IMR-90 (cell line): ENCODE measurements around the gene SERPINA6. TPM values are rescaled to one million over a fixed set of nuclear protein-coding genes. Genes with fewer than 3 reads are reported as not detected.

Experiments used
- ATAC-seq: fragments of 200-7000 bp; cut with Tn5 transposase; 2 replicates; pipeline ENCODE4 v1.9.1; 2020; ENCODE audit warnings: low read depth, mild to moderate bottlenecking, moderate library complexity
- BruUV-seq: library from RNA; stranded (reverse); fragments of 400-500 nt; replicated peaks from 2 replicates; lab custom pipeline; 2021; lab: Mats Ljungman, UMichigan
- CTCF ChIA-PET: fragments of 300-600 bp; formaldehyde crosslinking; extraction: SDS; loops from one replicate; lab custom pipeline; 2021; ENCODE audit warnings: antibody characterized with exemption; lab: Yijun Ruan, JAX
- POLR2A ChIA-PET: fragments of 300-600 bp; sonication (Branson Sonifier 250); formaldehyde crosslinking; loops from one replicate; lab custom pipeline; 2022; ENCODE audit warnings: antibody characterized with exemption; ENCODE audit not compliant: unreplicated experiment; lab: Charles Lee
- DNase-seq: peaks from one replicate; pipeline ENCODE4 v3.0.0; 2013
- H2AFZ ChIP-seq: replicated peaks from 2 replicates; pipeline ENCODE3; 2013; ENCODE audit warnings: low read length, mild to moderate bottlenecking; ENCODE audit not compliant: poor library complexity
- H2AK5ac ChIP-seq: 2 replicates; pipeline ENCODE4 v1.6.1; 2013; ENCODE audit warnings: low read depth, low read length, inconsistent platforms
- H2AK9ac ChIP-seq: replicated peaks from 2 replicates; pipeline ENCODE3; 2013; ENCODE audit warnings: mild to moderate bottlenecking, low read depth, low read length, moderate library complexity; ENCODE audit not compliant: poor library complexity
- H2BK120ac ChIP-seq: 2 replicates; pipeline ENCODE4 v1.6.1; 2013; ENCODE audit warnings: low read depth, low read length, inconsistent platforms
- H2BK15ac ChIP-seq: 3 replicates; pipeline ENCODE4 v1.6.1; 2013; ENCODE audit warnings: low read depth, low read length, inconsistent platforms
- H2BK20ac ChIP-seq: 2 replicates; pipeline ENCODE4 v1.6.1; 2013; ENCODE audit warnings: low read depth, mild to moderate bottlenecking, inconsistent platforms, low read length, moderate library complexity
- H2BK5ac ChIP-seq: 2 replicates; pipeline ENCODE4 v1.6.1; 2013; ENCODE audit warnings: mild to moderate bottlenecking, low read depth, low read length, inconsistent platforms; ENCODE audit not compliant: poor library complexity, severe bottlenecking
- H3K14ac ChIP-seq: replicated peaks from 2 replicates; pipeline ENCODE4 v1.6.1; 2013; ENCODE audit warnings: low read depth, low read length, inconsistent platforms
- H3K18ac ChIP-seq: 2 replicates; pipeline ENCODE4 v1.6.1; 2013; ENCODE audit warnings: low read depth, low read length, control low read depth
- H3K23ac ChIP-seq: 2 replicates; pipeline ENCODE4 v1.6.1; 2013; ENCODE audit warnings: low read depth, low read length, inconsistent platforms
- H3K27ac ChIP-seq: 2 replicates; pipeline ENCODE4 v1.5.1; 2013; ENCODE audit warnings: mild to moderate bottlenecking, control low read depth, low read length; ENCODE audit not compliant: insufficient read depth
- H3K27me3 ChIP-seq: 2 replicates; pipeline ENCODE4 v1.6.1; 2013; ENCODE audit warnings: low read length; ENCODE audit not compliant: control insufficient read depth, insufficient read depth
- H3K36me3 ChIP-seq: 2 replicates; pipeline ENCODE4 v1.6.1; 2013; ENCODE audit warnings: low read length, mixed read lengths; ENCODE audit not compliant: control insufficient read depth, insufficient read depth
- H3K4ac ChIP-seq: 2 replicates; pipeline ENCODE4 v1.6.1; 2013; ENCODE audit warnings: low read depth, low read length, inconsistent platforms
- H3K4me1 ChIP-seq: 2 replicates; pipeline ENCODE4 v1.6.1; 2013; ENCODE audit warnings: low read length, mixed read lengths; ENCODE audit not compliant: control insufficient read depth, insufficient read depth
- H3K4me2 ChIP-seq: 2 replicates; pipeline ENCODE4 v1.6.1; 2013; ENCODE audit warnings: low read depth, mild to moderate bottlenecking, control low read depth, low read length, moderate library complexity
- H3K4me3 ChIP-seq: 2 replicates; pipeline ENCODE4 v1.5.1; 2013; ENCODE audit warnings: low read depth, mild to moderate bottlenecking, control low read depth, low read length, moderate library complexity; ENCODE audit not compliant: insufficient read depth
- H3K56ac ChIP-seq: 2 replicates; pipeline ENCODE4 v1.6.1; 2013; ENCODE audit warnings: low read length, inconsistent platforms; ENCODE audit not compliant: insufficient read depth; ENCODE audit errors: extremely low read depth
- H3K79me1 ChIP-seq, 2 experiments: 2 replicates each; pipeline ENCODE4 v1.6.1; 2013; ENCODE audit warnings: low read length in 2 of 2, inconsistent platforms in 1 of 2, low read depth in 1 of 2
- H3K9ac ChIP-seq: 2 replicates; pipeline ENCODE4 v1.6.1; 2013; ENCODE audit warnings: low read depth, low read length, control low read depth
- H3K9me1 ChIP-seq: 2 replicates; pipeline ENCODE4 v1.6.1; 2013; ENCODE audit warnings: low read length, inconsistent platforms; ENCODE audit not compliant: insufficient read depth
- H3K9me3 ChIP-seq: 2 replicates; pipeline ENCODE4 v1.6.1; 2013; ENCODE audit warnings: low read length; ENCODE audit not compliant: control insufficient read depth, insufficient read depth
- H4K20me1 ChIP-seq: 2 replicates; pipeline ENCODE4 v1.6.1; 2013; ENCODE audit warnings: low read length, inconsistent platforms; ENCODE audit not compliant: insufficient read depth
- H4K5ac ChIP-seq: 2 replicates; pipeline ENCODE4 v1.6.1; 2013; ENCODE audit warnings: mild to moderate bottlenecking, low read depth, low read length, control low read depth
- H4K8ac ChIP-seq, 2 experiments: 2 replicates each; pipeline ENCODE4 v1.6.1; 2013; ENCODE audit warnings: low read depth in 2 of 2, low read length in 2 of 2, control low read depth in 1 of 2, inconsistent platforms in 1 of 2
- H4K91ac ChIP-seq: 2 replicates; pipeline ENCODE4 v1.6.1; 2013; ENCODE audit warnings: low read depth, low read length, inconsistent platforms; ENCODE audit not compliant: insufficient read depth
- CHD1 ChIP-seq: IDR thresholded peaks from 2 replicates; pipeline ENCODE4 v1.6.1; 2012; ENCODE audit warnings: low read depth, low read length, improper control_type of control experiment
- POLR2A ChIP-seq: IDR thresholded peaks from 2 replicates; pipeline ENCODE4 v1.6.1; 2012; ENCODE audit warnings: mild to moderate bottlenecking, low read depth, low read length
- RFX5 ChIP-seq: IDR thresholded peaks from 2 replicates; pipeline ENCODE4 v1.8.0; 2012; ENCODE audit warnings: low read depth, mild to moderate bottlenecking, low read length, moderate library complexity
- WGBS, 2 experiments: methylation state at CpG; one replicate each; pipeline versions ENCODE4 v1.1.5 to v1.1.7; 2013; ENCODE audit warnings: missing lambda C conversion rate in 2 of 2; ENCODE audit not compliant: insufficient read length in 1 of 2; ENCODE audit errors: extremely low coverage in 2 of 2; 5-methylcytosine and 5-hydroxymethylcytosine counted together
- dilution Hi-C: fragments of 300-500 bp; cut with HindIII; formaldehyde crosslinking; loops from one replicate; pipeline ENCODE4 v1.14.3; 2018; ENCODE audit warnings: low sequenced_read_pairs; ENCODE audit not compliant: unreplicated experiment
- in situ Hi-C: fragments of 300-500 bp; cut with MboI; formaldehyde crosslinking; loops from 3 replicates; pipeline ENCODE4 v1.14.3; 2019; ENCODE audit warnings: low sequenced_read_pairs, inconsistent platforms, mixed read lengths
- intact Hi-C: fragments of 100-400 bp; cut with micrococcal nuclease; formaldehyde crosslinking; loops from 2 replicates; pipeline ENCODE4 v1.10.0; 2022
- polyA plus RNA-seq, 3 experiments: library from polyadenylated mRNA; depleted of rRNA; stranded (reverse); fragments of >200 nt; gene quantifications; 2 replicates each; pipeline ENCODE4 v1.2.3, GENCODE V29; 2012; ENCODE audit warnings: low replicate concordance in 1 of 3
- total RNA-seq: library from RNA; depleted of rRNA; stranded (reverse); fragments of >200 nt; gene quantifications from 2 replicates; pipeline ENCODE4 v1.2.3, GENCODE V29; 2012

SERPINA6 gene
- total and polyA plus RNA-seq, 2 of the 4 experiments (the other 2 are of a cell fraction) = not detected

GRCh38 chr14:94312481-94313246 is 10.5 kb downstream of the SERPINA6 start:
- in situ Hi-C loops (no loop called here), intact Hi-C loops (no loop called here), dilution Hi-C loops (no loop called here)
- no peak overlapping the region for H2AK5ac ChIP-seq
- no TSS peak for BruUV-seq
- H2BK15ac ChIP-seq = no peak overlapping the region
- no peak overlapping the region for H3K23ac ChIP-seq
- WGBS, 2 experiments = 68% methylated on average over 2 of the region's 6 CpGs; no CpG with 5 or more reads in 1 of the 2 experiments
- no peak overlapping the region for H3K4ac ChIP-seq
- H2AK9ac ChIP-seq = no peak overlapping the region
- H4K5ac ChIP-seq = no peak overlapping the region
- no peak overlapping the region for H3K27ac ChIP-seq
- no peak overlapping the region for H3K4me2 ChIP-seq
- H3K9me3 ChIP-seq = peaks cover 2% of the 10 kb centered on the region
- no peak overlapping the region for H3K18ac ChIP-seq
- H3K14ac ChIP-seq = no peak overlapping the region
- POLR2A ChIA-PET = interaction anchor here (0.7 kb wide), 1 partner anchor 32 kb away, joined by 3 read pairs; no protein-coding TSS in a partner anchor
- H2AFZ ChIP-seq = no peak overlapping the region
- no peak for TF ChIP-seq RFX5
- no peak for TF ChIP-seq POLR2A
- TF ChIP-seq CHD1 = no peak
- H2BK120ac ChIP-seq = no peak overlapping the region
- no peak overlapping the region for H2BK20ac ChIP-seq
- ATAC-seq = no peak
- H4K8ac ChIP-seq = no peak overlapping the region
- no peaks in the 10 kb centered on the region for H3K79me1 ChIP-seq
- no peak overlapping the region for H4K91ac ChIP-seq
- H2BK5ac ChIP-seq = no peak overlapping the region
- H3K4me3 ChIP-seq = no peak overlapping the region
- H3K4me1 ChIP-seq = no peaks in the 10 kb centered on the region
- no peaks in the 10 kb centered on the region for H3K36me3 ChIP-seq
- H3K56ac ChIP-seq = no peak overlapping the region
- no peak overlapping the region for H3K9ac ChIP-seq
- CTCF ChIA-PET = no interaction called here
- H3K9me1 ChIP-seq = no peaks in the 10 kb centered on the region
- H3K27me3 ChIP-seq = no peaks in the 10 kb centered on the region
- no peak for DNase-seq
- H4K20me1 ChIP-seq = no peaks in the 10 kb centered on the region
